OCI-LY7 (cell line): Measurements from ENCODE around the gene CEACAM20. TPM values are rescaled to one million over a fixed set of nuclear protein-coding genes. Genes with fewer than 3 reads are reported as not detected.

Source experiments
- BruUV-seq: library from RNA; stranded (reverse); fragments of 400-500 nt; replicated peaks from 2 replicates; lab custom pipeline; 2021; lab: Mats Ljungman, UMichigan
- CTCF ChIA-PET: fragments of 300-600 bp; sonication (Branson Sonifier 250); formaldehyde crosslinking; loops from one replicate; lab custom pipeline; 2022; ENCODE audit warnings: antibody characterized with exemption; ENCODE audit not compliant: unreplicated experiment; lab: Charles Lee
- POLR2A ChIA-PET: fragments of 300-600 bp; sonication (Branson Sonifier 250); formaldehyde crosslinking; loops from one replicate; lab custom pipeline; 2022; ENCODE audit warnings: antibody characterized with exemption; lab: Charles Lee
- DNase-seq: peaks from one replicate; pipeline ENCODE4 v3.0.0-alpha.2; 2015; ENCODE audit warnings: low spot score
- H2AFZ ChIP-seq: fragments of 200-600 bp; sonication (generic), shearing (Covaris generic); 2 replicates; pipeline ENCODE4 v1.6.1; 2014; ENCODE audit warnings: mild to moderate bottlenecking, antibody characterized with exemption, low read length, moderate library complexity
- H3K27ac ChIP-seq: fragments of 200-600 bp; sonication (generic); 2 replicates; pipeline ENCODE4 v1.5.1; 2014; ENCODE audit warnings: mixed run types, low read depth, mild to moderate bottlenecking, moderate library complexity, low read length, inconsistent platforms; ENCODE audit not compliant: poor library complexity, severe bottlenecking
- H3K36me3 ChIP-seq: fragments of 200-600 bp; sonication (generic); 2 replicates; pipeline ENCODE4 v1.6.1; 2014; ENCODE audit warnings: mild to moderate bottlenecking, antibody characterized with exemption, low read length, moderate library complexity, mixed read lengths; ENCODE audit not compliant: insufficient read depth
- H3K4me1 ChIP-seq: fragments of 200-600 bp; sonication (generic); 2 replicates; pipeline ENCODE4 v1.5.1; 2014; ENCODE audit warnings: mild to moderate bottlenecking, low read length; ENCODE audit not compliant: insufficient read depth, poor library complexity, severe bottlenecking
- H3K4me2 ChIP-seq: fragments of 200-600 bp; sonication (generic); 2 replicates; pipeline ENCODE4 v1.6.1; 2014; ENCODE audit warnings: mild to moderate bottlenecking, low read length
- H3K4me3 ChIP-seq: fragments of 200-600 bp; sonication (generic); 2 replicates; pipeline ENCODE4 v1.5.1; 2014; ENCODE audit warnings: mild to moderate bottlenecking, low read depth, low read length; ENCODE audit not compliant: poor library complexity, severe bottlenecking
- H3K79me2 ChIP-seq: fragments of 200-600 bp; sonication (generic); 2 replicates; pipeline ENCODE4 v1.6.1; 2016; ENCODE audit warnings: low read depth, mild to moderate bottlenecking, low read length, moderate library complexity, mixed read lengths; ENCODE audit not compliant: insufficient read depth
- H3K9me2 ChIP-seq: fragments of 200-600 bp; sonication (generic); 2 replicates; pipeline ENCODE4 v1.6.1; 2016; ENCODE audit warnings: mild to moderate bottlenecking, low read length, mixed read lengths; ENCODE audit not compliant: insufficient read depth
- H3K9me3 ChIP-seq: fragments of 200-600 bp; sonication (generic); 2 replicates; pipeline ENCODE4 v1.6.1; 2014; ENCODE audit warnings: mild to moderate bottlenecking, mixed run types, low read length, mixed read lengths
- H4K20me1 ChIP-seq: fragments of 200-600 bp; sonication (generic); 2 replicates; pipeline ENCODE4 v1.6.1; 2014; ENCODE audit warnings: mild to moderate bottlenecking, antibody characterized with exemption, low read length, moderate library complexity, mixed read lengths; ENCODE audit not compliant: insufficient read depth
- CTCF ChIP-seq: fragments of 200-600 bp; sonication (generic); conservative IDR thresholded peaks from 2 replicates; pipeline ENCODE4 v1.5.1; 2014; ENCODE audit warnings: mild to moderate bottlenecking, antibody characterized with exemption, low read length, moderate library complexity, mixed read lengths
- EZH2phosphoT487 ChIP-seq: fragments of 200-600 bp; sonication (generic); IDR thresholded peaks from 2 replicates; pipeline ENCODE4 v1.6.1; 2018; ENCODE audit warnings: low read depth, borderline replicate concordance, mild to moderate bottlenecking, mixed run types, antibody characterized with exemption, low read length, moderate library complexity, mixed read lengths
- intact Hi-C: fragments of 100-400 bp; cut with micrococcal nuclease; formaldehyde crosslinking; loops from one replicate; pipeline ENCODE4 v1.10.0; 2022; ENCODE audit not compliant: unreplicated experiment
- total RNA-seq, 2 experiments: library from RNA; depleted of rRNA in 1 of 2; stranded (reverse); fragments of >200 nt in 1 of 2; shearing (Covaris generic) in 1 of 2; gene quantifications; 2 replicates each; pipeline ENCODE4 v1.2.3, GENCODE V29; 2014 to 2022

Gene CEACAM20
- total RNA-seq, 2 experiments from 2014 or later: not detected

GRCh38 chr19:44515907-44516306, 13.6 kb downstream of the CEACAM20 start:
- H3K4me3 ChIP-seq: no peak overlapping the region
- H3K9me3 ChIP-seq: no peaks in the 10 kb centered on the region
- no peaks in the 10 kb centered on the region for H3K9me2 ChIP-seq
- no peak for DNase-seq
- no peak overlapping the region for H3K27ac ChIP-seq
- no peaks in the 10 kb centered on the region for H4K20me1 ChIP-seq
- H3K4me1 ChIP-seq: no peaks in the 10 kb centered on the region
- CTCF ChIA-PET: no interaction called here
- intact Hi-C loops: no loop called here
- no peak overlapping the region for H2AFZ ChIP-seq
- BruUV-seq: no TSS peak
- no peak for TF ChIP-seq EZH2phosphoT487
- TF ChIP-seq CTCF: no peak
- H3K4me2 ChIP-seq: no peak overlapping the region
- no peaks in the 10 kb centered on the region for H3K79me2 ChIP-seq
- no peaks in the 10 kb centered on the region for H3K36me3 ChIP-seq
- POLR2A ChIA-PET: no interaction called here

- H3K79me2 ChIP-seq: no peaks in the 10 kb centered on the region
- POLR2A ChIA-PET: no interaction called here
- no peak overlapping the region for H3K27ac ChIP-seq
- no peak overlapping the region for H2AFZ ChIP-seq
- no TSS peak for BruUV-seq
- H3K9me3 ChIP-seq: no peaks in the 10 kb centered on the region
- H3K4me3 ChIP-seq: no peak overlapping the region
- TF ChIP-seq EZH2phosphoT487 (no peak), CTCF (no peak)
- H3K36me3 ChIP-seq: no peaks in the 10 kb centered on the region
- DNase-seq: no peak
- intact Hi-C loops: no loop called here
- no peak overlapping the region for H3K4me2 ChIP-seq
- H3K4me1 ChIP-seq: no peaks in the 10 kb centered on the region
- no peaks in the 10 kb centered on the region for H4K20me1 ChIP-seq
- CTCF ChIA-PET: no interaction called here
- H3K9me2 ChIP-seq: no peaks in the 10 kb centered on the region
These were observed 14.4 kb downstream of the CEACAM20 start for GRCh38 chr19:44515031-44515430.

GRCh38 chr19:44512326-44513298, 16.9 kb downstream of the CEACAM20 start:
- peak; percentile 31 for DNase-seq
- POLR2A ChIA-PET: no interaction called here
- no peaks in the 10 kb centered on the region for H4K20me1 ChIP-seq
- no peaks in the 10 kb centered on the region for H3K9me2 ChIP-seq
- H3K4me1 ChIP-seq: no peaks in the 10 kb centered on the region
- CTCF ChIA-PET: no interaction called here
- H3K4me2 ChIP-seq: no peak overlapping the region
- no TSS peak for BruUV-seq
- H3K4me3 ChIP-seq: no peak overlapping the region
- no peak overlapping the region for H3K27ac ChIP-seq
- H3K79me2 ChIP-seq: no peaks in the 10 kb centered on the region
- no peaks in the 10 kb centered on the region for H3K36me3 ChIP-seq
- H2AFZ ChIP-seq: no peak overlapping the region
- H3K9me3 ChIP-seq: no peaks in the 10 kb centered on the region
- peak; percentile 75 for TF ChIP-seq CTCF
- no peak for TF ChIP-seq EZH2phosphoT487
- intact Hi-C loops: no loop called here
